Lower leg skin (tissue), 4 donors: ENCODE results near the gene TTLL1. TPM values are rescaled to one million over a fixed set of nuclear protein-coding genes. Genes with fewer than 3 reads are reported as not detected.
A peak's percentile ranks its signal among the peaks of the same experiment; 100 is the strongest.

Experiments
- DNase-seq, 2 donors: peaks; one replicate each; pipeline ENCODE4 v3.0.0-alpha.2; 2019; ENCODE audit warnings: low spot score in 2 of 2
- H3K4me3 ChIP-seq: fragments of 200-600 bp; sonication (generic); 2 replicates; pipeline ENCODE4 v1.5.1; 2017; ENCODE audit warnings: mild to moderate bottlenecking, low read depth; ENCODE audit not compliant: poor library complexity, severe bottlenecking
- CTCF ChIP-seq, 3 donors: fragments of 450-650 bp; IDR thresholded peaks; one replicate each; pipeline ENCODE4 v1.5.1; 2016; ENCODE audit warnings: antibody characterized with exemption in 3 of 3, mild to moderate bottlenecking in 3 of 3, moderate library complexity in 2 of 3
- POLR2A ChIP-seq, 2 donors: fragments of 450-650 bp; IDR thresholded peaks; one replicate each; pipeline ENCODE4 v1.6.1; 2016 to 2017; ENCODE audit warnings: antibody characterized with exemption in 2 of 2, mild to moderate bottlenecking in 1 of 2, moderate library complexity in 1 of 2
- WGBS, 2 donors: methylation state at CpG; one replicate each; pipeline ENCODE4 v1.1.5; 2018; 5-methylcytosine and 5-hydroxymethylcytosine counted together
- intact Hi-C: fragments of 100-400 bp; cut with DNase I; formaldehyde crosslinking; loops from one replicate; pipeline ENCODE4 v1.15.0; 2023; ENCODE audit warnings: low total_unique reads
- total RNA-seq, 4 donors: library from RNA; depleted of rRNA; stranded (reverse); fragments of >200 nt; gene quantifications; one replicate each; pipeline ENCODE4 v1.1.0, GENCODE V29; 2016

Gene TTLL1
- total RNA-seq, 4 donors from 2014 or later = 1.9 to 7.9 (median 5.4) TPM

GRCh38 chr22:43039800-43040199 lies 49.4 kb downstream of the TTLL1 start:
- TF ChIP-seq CTCF (IDR thresholded peaks at IDR 0.05) = no peak
- 67 to 74% methylated on average over 12 to 13 of the region's 13 CpGs for WGBS, 2 donors
- H3K4me3 ChIP-seq = no peak overlapping the region
- no peak for DNase-seq
- intact Hi-C loops = loop anchor here (10.0 kb wide), 1 partner anchor 245 kb away; no protein-coding TSS in a partner anchor

DNA sequence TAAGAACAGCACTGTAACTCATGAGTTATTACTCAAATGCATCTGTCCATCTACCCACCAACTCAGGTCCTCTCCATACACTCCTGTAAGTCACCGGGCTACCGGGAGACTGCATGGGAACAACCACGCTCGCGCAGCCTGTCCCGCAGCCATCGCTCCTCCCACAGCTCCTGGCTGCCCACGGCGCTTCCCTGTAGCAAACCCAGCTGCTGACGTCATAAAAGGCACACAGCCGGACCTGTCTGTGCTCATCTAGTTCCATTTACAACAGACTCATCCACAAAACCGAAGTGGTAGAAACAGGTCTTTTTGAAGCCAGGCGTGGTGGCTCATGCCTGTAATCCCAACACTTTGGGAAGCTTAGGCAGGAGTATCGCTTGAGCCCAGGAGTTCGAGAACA lies 50.9 kb downstream of the TTLL1 start:
- TF ChIP-seq POLR2A (IDR thresholded peaks at IDR 0.05) (no peak), CTCF (IDR thresholded peaks at IDR 0.05) (no peak)
- WGBS, 2 donors = 56 to 80% methylated on average over 15 of the region's 15 CpGs
- no peak overlapping the region for H3K4me3 ChIP-seq
- no peak for DNase-seq
- intact Hi-C loops = loop anchor here (10.0 kb wide), 1 partner anchor 244 kb away; no protein-coding TSS in a partner anchor

- intact Hi-C loops = loop anchor here (10.0 kb wide), 1 partner anchor 242 kb away; no protein-coding TSS in a partner anchor
- peak; percentile 64 to 94 for DNase-seq
- TF ChIP-seq POLR2A (IDR thresholded peaks at IDR 0.05) = no peak
- no peak overlapping the region for H3K4me3 ChIP-seq
- WGBS, 2 donors = 28 to 32% methylated on average over 17 to 19 of the region's 19 CpGs
Observed at GRCh38 chr22:43036282-43036829, 52.8 kb downstream of the TTLL1 start.

DNA sequence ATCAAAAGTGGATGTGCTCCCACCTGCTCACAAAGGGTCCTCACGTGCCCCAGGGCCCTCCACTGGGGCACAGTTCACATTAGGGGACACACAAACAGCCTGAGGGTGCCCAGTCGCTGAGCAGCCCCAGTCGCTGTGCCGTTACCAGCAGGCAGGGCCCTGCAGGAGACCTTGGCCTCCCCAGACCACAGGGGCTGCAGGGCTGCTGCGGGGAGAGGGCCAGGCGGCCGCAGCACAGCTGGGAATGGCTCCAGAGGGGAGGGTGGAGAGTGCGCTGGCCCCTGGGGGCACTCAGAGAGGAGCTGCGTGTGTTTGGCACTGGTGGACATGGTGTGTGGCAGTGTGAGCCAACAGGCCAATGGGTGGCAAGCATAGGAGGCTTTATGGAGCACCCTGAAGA lies 53.9 kb downstream of the TTLL1 start:
- 83 to 87% methylated on average over 4 to 9 of the region's 9 CpGs for WGBS, 2 donors
- intact Hi-C loops = loop anchor here (10.0 kb wide), 1 partner anchor 240 kb away; no protein-coding TSS in a partner anchor
- H3K4me3 ChIP-seq = no peak overlapping the region
- DNase-seq = no peak
- TF ChIP-seq POLR2A (IDR thresholded peaks at IDR 0.05) (no peak), CTCF (IDR thresholded peaks at IDR 0.05) (no peak)

- TF ChIP-seq POLR2A (IDR thresholded peaks at IDR 0.05) (no peak), CTCF (IDR thresholded peaks at IDR 0.05) (no peak)
- 52 to 87% methylated on average over 3 of the region's 3 CpGs for WGBS, 2 donors
- intact Hi-C loops = loop anchor here (10.0 kb wide), 1 partner anchor 237 kb away; no protein-coding TSS in a partner anchor
- H3K4me3 ChIP-seq = no peak overlapping the region
- DNase-seq = no peak
Observed at GRCh38 chr22:43031617-43032016, 57.6 kb downstream of the TTLL1 start.

- no peak for DNase-seq
Observed at GRCh38 chr22:43018615-43019014, 70.6 kb downstream of the TTLL1 start.

More at GRCh38 chr22:43018615-43019014, 70.6 kb downstream of the TTLL1 start:
- intact Hi-C loops = no loop called here
- TF ChIP-seq CTCF (IDR thresholded peaks at IDR 0.05) (no peak), POLR2A (IDR thresholded peaks at IDR 0.05) (no peak)
- no peak overlapping the region for H3K4me3 ChIP-seq
- WGBS, 2 donors = 70 to 85% methylated on average over 6 of the region's 6 CpGs
